WTC11 (cell line): ENCODE data around the gene GALK1. TPM values are rescaled to one million over a fixed set of nuclear protein-coding genes. Genes with fewer than 3 reads are reported as not detected.

ENCODE experiments used
- E2F4 ChIP-seq: sonication (generic); formaldehyde crosslinking; IDR thresholded peaks from 2 replicates; pipeline ENCODE4 v1.8.1; 2022; ENCODE audit warnings: low read depth, mild to moderate bottlenecking, moderate library complexity, missing genetic modification reagents, borderline replicate concordance
- ELF4 ChIP-seq: sonication (generic); formaldehyde crosslinking; IDR thresholded peaks from 2 replicates; pipeline ENCODE4 v1.8.1; 2022; ENCODE audit warnings: low read depth, mild to moderate bottlenecking, moderate library complexity, missing genetic modification reagents
- EMX1 ChIP-seq: fragments of 250-450 bp; sonication (Bioruptor Pico); IDR thresholded peaks from 2 replicates; pipeline ENCODE4 v1.8.0; 2021; ENCODE audit warnings: mild to moderate bottlenecking
- ESRRA ChIP-seq: sonication (generic); formaldehyde crosslinking; IDR thresholded peaks from 2 replicates; pipeline ENCODE4 v1.8.1; 2022; ENCODE audit warnings: mild to moderate bottlenecking, missing genetic modification reagents, borderline replicate concordance
- ETV6 ChIP-seq: sonication (generic); formaldehyde crosslinking; IDR thresholded peaks from 2 replicates; pipeline ENCODE4 v1.8.1; 2022; ENCODE audit warnings: mild to moderate bottlenecking, missing genetic modification reagents
- FOXJ3 ChIP-seq: sonication (generic); formaldehyde crosslinking; IDR thresholded peaks from 2 replicates; pipeline ENCODE4 v1.9.0; 2021; ENCODE audit warnings: missing genetic modification reagents, mild to moderate bottlenecking, borderline replicate concordance
- FOXP4 ChIP-seq: sonication (generic); formaldehyde crosslinking; IDR thresholded peaks from 2 replicates; pipeline ENCODE4 v1.8.0; 2022; ENCODE audit warnings: mild to moderate bottlenecking, missing genetic modification reagents
- GABPB1 ChIP-seq: sonication (generic); formaldehyde crosslinking; IDR thresholded peaks from 2 replicates; pipeline ENCODE4 v1.8.1; 2023; ENCODE audit warnings: mild to moderate bottlenecking, missing genetic modification reagents
- IRF2 ChIP-seq: sonication (generic); formaldehyde crosslinking; IDR thresholded peaks from 2 replicates; pipeline ENCODE4 v1.8.0; 2022; ENCODE audit warnings: low read depth, missing genetic modification reagents, borderline replicate concordance
- JUN ChIP-seq: sonication (generic); formaldehyde crosslinking; IDR thresholded peaks from 2 replicates; pipeline ENCODE4 v1.8.0; 2023; ENCODE audit warnings: mild to moderate bottlenecking, missing genetic modification reagents
- NR3C1 ChIP-seq: sonication (generic); formaldehyde crosslinking; conservative IDR thresholded peaks from 2 replicates; pipeline ENCODE4 v1.8.1; 2023; ENCODE audit warnings: low read depth, mild to moderate bottlenecking, missing genetic modification reagents
- PREB ChIP-seq: sonication (generic); formaldehyde crosslinking; IDR thresholded peaks from 2 replicates; pipeline ENCODE4 v1.8.1; 2022; ENCODE audit warnings: mild to moderate bottlenecking, missing genetic modification reagents, moderate library complexity, borderline replicate concordance
- RELA ChIP-seq: sonication (generic); formaldehyde crosslinking; IDR thresholded peaks from 2 replicates; pipeline ENCODE4 v1.8.1; 2022; ENCODE audit warnings: missing genetic modification reagents, mild to moderate bottlenecking, borderline replicate concordance
- RORB ChIP-seq: fragments of 250-450 bp; sonication (Bioruptor Pico); IDR thresholded peaks from 2 replicates; pipeline ENCODE4 v1.9.0; 2021; ENCODE audit warnings: mild to moderate bottlenecking
- SMAD4 ChIP-seq: sonication (generic); formaldehyde crosslinking; IDR thresholded peaks from 2 replicates; pipeline ENCODE4 v1.8.0; 2022; ENCODE audit warnings: mild to moderate bottlenecking, missing genetic modification reagents
- SP1 ChIP-seq: sonication (generic); formaldehyde crosslinking; conservative IDR thresholded peaks from 2 replicates; pipeline ENCODE4 v1.8.1; 2022; ENCODE audit warnings: missing genetic modification reagents
- TCF7 ChIP-seq: sonication (generic); formaldehyde crosslinking; IDR thresholded peaks from 2 replicates; pipeline ENCODE4 v1.8.0; 2022; ENCODE audit warnings: mild to moderate bottlenecking, low read depth, missing genetic modification reagents, moderate library complexity
- TP53 ChIP-seq: sonication (generic); formaldehyde crosslinking; IDR thresholded peaks from 2 replicates; pipeline ENCODE4 v1.8.1; 2023; ENCODE audit warnings: mild to moderate bottlenecking, missing genetic modification reagents
- ZNF232 ChIP-seq: sonication (generic); formaldehyde crosslinking; IDR thresholded peaks from 2 replicates; pipeline ENCODE4 v1.8.0; 2022; ENCODE audit warnings: mild to moderate bottlenecking, missing genetic modification reagents
- ZNF263 ChIP-seq: sonication (generic); formaldehyde crosslinking; IDR thresholded peaks from 2 replicates; pipeline ENCODE4 v1.8.1; 2022; ENCODE audit warnings: low read depth, mild to moderate bottlenecking, moderate library complexity, missing genetic modification reagents
- ZNF281 ChIP-seq: sonication (generic); formaldehyde crosslinking; IDR thresholded peaks from 2 replicates; pipeline ENCODE4 v1.8.0; 2023; ENCODE audit warnings: mild to moderate bottlenecking, missing genetic modification reagents
- ZNF396 ChIP-seq: fragments of 250-450 bp; sonication (Bioruptor Pico); IDR thresholded peaks from 2 replicates; pipeline ENCODE4 v1.8.0; 2021; ENCODE audit warnings: mild to moderate bottlenecking, moderate library complexity, borderline replicate concordance
- ZNF423 ChIP-seq: fragments of 250-450 bp; sonication (Bioruptor Pico); IDR thresholded peaks from 2 replicates; pipeline ENCODE4 v2.1.2; 2022; ENCODE audit warnings: mild to moderate bottlenecking, moderate library complexity
- ZNF671 ChIP-seq: fragments of 250-450 bp; sonication (Bioruptor Pico); IDR thresholded peaks from 2 replicates; pipeline ENCODE4 v1.8.0; 2021; ENCODE audit warnings: mild to moderate bottlenecking
- total RNA-seq: library from RNA; stranded (reverse); gene quantifications from 3 replicates; pipeline ENCODE4 v1.2.3, GENCODE V29; 2021
- TF ChIP-seq, protein P1 (sequence below): sonication (generic); formaldehyde crosslinking; IDR thresholded peaks from 2 replicates; pipeline ENCODE4 v1.8.1; 2022; ENCODE audit warnings: mild to moderate bottlenecking, moderate library complexity, missing genetic modification reagents
- TF ChIP-seq, protein P2 (sequence below): fragments of 250-450 bp; sonication (Bioruptor Pico); IDR thresholded peaks from 2 replicates; pipeline ENCODE4 v1.9.0; 2021; ENCODE audit warnings: mild to moderate bottlenecking
- TF ChIP-seq, protein P3 (sequence below): sonication (generic); formaldehyde crosslinking; IDR thresholded peaks from 2 replicates; pipeline ENCODE4 v1.8.1; 2023; ENCODE audit warnings: mild to moderate bottlenecking, moderate library complexity, missing genetic modification reagents

GALK1 gene
- total RNA-seq, 1 experiment from 2014 or later: 42.2 TPM

DNA sequence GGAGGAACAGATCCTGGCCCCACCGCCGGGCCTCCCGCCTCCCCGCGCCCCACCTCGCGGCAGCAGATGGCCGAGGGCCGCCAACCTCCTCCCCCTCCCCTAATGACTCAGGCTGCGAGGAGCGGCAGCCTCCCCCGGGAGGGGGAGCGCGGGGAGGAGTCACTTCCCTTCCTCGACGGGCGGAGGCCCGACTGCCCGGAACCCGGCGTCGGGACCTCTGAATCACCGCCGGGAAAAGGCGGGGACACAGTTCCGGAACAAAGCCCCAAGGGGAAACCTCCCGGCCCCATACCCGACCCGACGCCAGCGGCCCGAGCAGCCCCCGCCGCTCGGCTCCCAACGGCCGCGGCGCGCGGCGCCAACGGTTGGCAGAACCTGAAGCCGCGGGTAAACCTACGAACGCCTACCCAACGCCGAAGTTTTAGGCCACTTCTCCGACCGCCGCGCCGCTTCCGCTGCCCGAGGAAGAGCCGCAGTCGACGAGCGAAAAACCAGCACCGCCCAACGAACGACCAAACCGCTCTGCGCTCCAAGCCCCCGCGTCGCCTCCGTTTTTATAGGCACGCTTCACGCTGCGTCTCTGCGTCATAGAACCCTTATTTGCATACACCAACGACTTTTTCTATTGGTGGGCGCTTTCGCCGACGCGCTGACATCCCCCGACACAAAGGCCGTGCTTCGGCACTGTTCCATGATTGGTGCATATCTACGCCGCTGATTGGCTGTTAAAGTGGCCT, 14.4 kb upstream of the GALK1 start (continued):
- TF ChIP-seq, protein P1, sequence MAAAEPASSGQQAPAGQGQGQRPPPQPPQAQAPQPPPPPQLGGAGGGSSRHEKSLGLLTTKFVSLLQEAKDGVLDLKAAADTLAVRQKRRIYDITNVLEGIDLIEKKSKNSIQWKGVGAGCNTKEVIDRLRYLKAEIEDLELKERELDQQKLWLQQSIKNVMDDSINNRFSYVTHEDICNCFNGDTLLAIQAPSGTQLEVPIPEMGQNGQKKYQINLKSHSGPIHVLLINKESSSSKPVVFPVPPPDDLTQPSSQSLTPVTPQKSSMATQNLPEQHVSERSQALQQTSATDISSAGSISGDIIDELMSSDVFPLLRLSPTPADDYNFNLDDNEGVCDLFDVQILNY (CRISPR knock-in tag): no peak
- no peak for TF ChIP-seq NR3C1 (CRISPR knock-in tag)
- no peak for TF ChIP-seq ESRRA (CRISPR knock-in tag)
- TF ChIP-seq ZNF671 (CRISPR knock-in tag): 0 out of 2 replicates have a peak, but pooled peaks have one; percentile 75
- peak; percentile 67; the same call in 1 of the 2 replicates for TF ChIP-seq SP1 (CRISPR knock-in tag)
- no peak for TF ChIP-seq EMX1 (CRISPR knock-in tag)
- TF ChIP-seq, protein P2, sequence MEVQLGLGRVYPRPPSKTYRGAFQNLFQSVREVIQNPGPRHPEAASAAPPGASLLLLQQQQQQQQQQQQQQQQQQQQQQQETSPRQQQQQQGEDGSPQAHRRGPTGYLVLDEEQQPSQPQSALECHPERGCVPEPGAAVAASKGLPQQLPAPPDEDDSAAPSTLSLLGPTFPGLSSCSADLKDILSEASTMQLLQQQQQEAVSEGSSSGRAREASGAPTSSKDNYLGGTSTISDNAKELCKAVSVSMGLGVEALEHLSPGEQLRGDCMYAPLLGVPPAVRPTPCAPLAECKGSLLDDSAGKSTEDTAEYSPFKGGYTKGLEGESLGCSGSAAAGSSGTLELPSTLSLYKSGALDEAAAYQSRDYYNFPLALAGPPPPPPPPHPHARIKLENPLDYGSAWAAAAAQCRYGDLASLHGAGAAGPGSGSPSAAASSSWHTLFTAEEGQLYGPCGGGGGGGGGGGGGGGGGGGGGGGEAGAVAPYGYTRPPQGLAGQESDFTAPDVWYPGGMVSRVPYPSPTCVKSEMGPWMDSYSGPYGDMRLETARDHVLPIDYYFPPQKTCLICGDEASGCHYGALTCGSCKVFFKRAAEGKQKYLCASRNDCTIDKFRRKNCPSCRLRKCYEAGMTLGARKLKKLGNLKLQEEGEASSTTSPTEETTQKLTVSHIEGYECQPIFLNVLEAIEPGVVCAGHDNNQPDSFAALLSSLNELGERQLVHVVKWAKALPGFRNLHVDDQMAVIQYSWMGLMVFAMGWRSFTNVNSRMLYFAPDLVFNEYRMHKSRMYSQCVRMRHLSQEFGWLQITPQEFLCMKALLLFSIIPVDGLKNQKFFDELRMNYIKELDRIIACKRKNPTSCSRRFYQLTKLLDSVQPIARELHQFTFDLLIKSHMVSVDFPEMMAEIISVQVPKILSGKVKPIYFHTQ (CRISPR knock-in tag): peak; percentile 86; the same call in 1 of the 2 replicates
- TF ChIP-seq TP53 (CRISPR knock-in tag): no peak
- 0 out of 2 replicates have a peak, but pooled peaks have one; percentile 51 for TF ChIP-seq FOXP4 (CRISPR knock-in tag)
- no peak for TF ChIP-seq TCF7
- no peak for TF ChIP-seq IRF2
- TF ChIP-seq E2F4 (CRISPR knock-in tag): no peak
- TF ChIP-seq JUN: peak; percentile 54; the same call in 1 of the 2 replicates
- peak; percentile 36; the same call in 1 of the 2 replicates for TF ChIP-seq RELA
- TF ChIP-seq, protein P3, sequence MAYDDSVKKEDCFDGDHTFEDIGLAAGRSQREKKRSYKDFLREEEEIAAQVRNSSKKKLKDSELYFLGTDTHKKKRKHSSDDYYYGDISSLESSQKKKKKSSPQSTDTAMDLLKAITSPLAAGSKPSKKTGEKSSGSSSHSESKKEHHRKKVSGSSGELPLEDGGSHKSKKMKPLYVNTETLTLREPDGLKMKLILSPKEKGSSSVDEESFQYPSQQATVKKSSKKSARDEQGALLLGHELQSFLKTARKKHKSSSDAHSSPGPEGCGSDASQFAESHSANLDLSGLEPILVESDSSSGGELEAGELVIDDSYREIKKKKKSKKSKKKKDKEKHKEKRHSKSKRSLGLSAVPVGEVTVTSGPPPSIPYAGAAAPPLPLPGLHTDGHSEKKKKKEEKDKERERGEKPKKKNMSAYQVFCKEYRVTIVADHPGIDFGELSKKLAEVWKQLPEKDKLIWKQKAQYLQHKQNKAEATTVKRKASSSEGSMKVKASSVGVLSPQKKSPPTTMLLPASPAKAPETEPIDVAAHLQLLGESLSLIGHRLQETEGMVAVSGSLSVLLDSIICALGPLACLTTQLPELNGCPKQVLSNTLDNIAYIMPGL (CRISPR knock-in tag): peak; percentile 64; the same call in 1 of the 2 replicates
- TF ChIP-seq ELF4 (CRISPR knock-in tag): no peak
- no peak for TF ChIP-seq ZNF396 (CRISPR knock-in tag)
- no peak for TF ChIP-seq ZNF281 (CRISPR knock-in tag)
- TF ChIP-seq ZNF232: 0 out of 2 replicates have a peak, but pooled peaks have one; percentile 41
- no peak for TF ChIP-seq FOXJ3 (CRISPR knock-in tag)
- peak; percentile 60; the same call in 1 of the 2 replicates for TF ChIP-seq RORB (CRISPR knock-in tag)
- TF ChIP-seq ZNF263 (CRISPR knock-in tag): peak; percentile 68
- no peak for TF ChIP-seq ZNF423 (CRISPR knock-in tag)
- TF ChIP-seq GABPB1: peak; percentile 69
- no peak for TF ChIP-seq PREB (CRISPR knock-in tag)
- TF ChIP-seq SMAD4 (CRISPR knock-in tag): no peak
- peak; percentile 87 for TF ChIP-seq ETV6
